K562 treated with DMSO at 1 percent for 48 hours (cell line): ENCODE results near the gene RPL41. TPM values are rescaled to one million over a fixed set of nuclear protein-coding genes. Genes with fewer than 3 reads are reported as not detected.

Experiments used
- total RNA-seq: library from RNA; unstranded; fragments of 300-600 nt; gene quantifications from 2 replicates; pipeline ENCODE4 v1.2.3, GENCODE V29; 2022; ENCODE audit warnings: low replicate concordance; ENCODE audit errors: extremely low read depth

RPL41 gene
- total RNA-seq: 6,813 TPM in 1 of 2 replicates, not detected in the other

DNA sequence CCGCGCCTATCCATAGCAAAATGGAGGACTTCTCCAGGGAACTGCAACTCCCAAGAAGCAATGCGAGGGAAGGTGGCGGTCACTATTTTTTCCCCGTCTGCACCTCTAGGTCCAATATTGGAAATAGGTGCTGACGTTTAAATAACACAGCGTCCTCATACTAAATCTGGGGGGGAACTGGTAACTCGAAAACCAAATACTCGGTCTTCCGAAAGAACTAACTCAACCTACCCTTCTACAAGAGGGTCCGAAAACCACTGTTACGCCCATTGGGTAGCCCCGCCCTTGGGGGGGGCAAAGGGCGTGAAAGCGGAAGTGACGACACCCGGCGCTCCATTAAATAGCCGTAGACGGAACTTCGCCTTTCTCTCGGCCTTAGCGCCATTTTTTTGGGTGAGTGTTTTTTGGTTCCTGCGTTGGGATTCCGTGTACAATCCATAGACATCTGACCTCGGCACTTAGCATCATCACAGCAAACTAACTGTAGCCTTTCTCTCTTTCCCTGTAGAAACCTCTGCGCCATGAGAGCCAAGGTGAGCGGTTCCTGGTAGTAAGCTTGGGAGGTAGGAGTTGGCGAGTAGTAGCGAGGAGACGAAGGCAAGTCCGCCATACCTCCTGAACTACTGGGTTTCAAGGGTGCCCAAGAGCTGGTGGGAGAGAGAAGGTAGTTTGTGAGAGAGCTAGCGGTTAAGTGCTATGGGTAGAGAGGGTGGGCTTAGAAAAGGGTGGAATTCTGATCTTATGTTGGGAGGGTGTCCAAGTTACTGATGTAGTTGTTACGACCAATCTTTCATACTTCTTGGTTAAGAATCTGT, at the start of gene RPL41:
RPL41 (plus strand) TSS at position 367 of the 815 bp plus-strand sequence.

GRCh38 chr12:56079723-56080555, 36.5 kb upstream of the RPL41 start, which contains the start of gene ERBB3:
ERBB3 (plus strand) TSS chr12:56080165; CDS start chr12:56080301, 136 bp downstream.

DNA sequence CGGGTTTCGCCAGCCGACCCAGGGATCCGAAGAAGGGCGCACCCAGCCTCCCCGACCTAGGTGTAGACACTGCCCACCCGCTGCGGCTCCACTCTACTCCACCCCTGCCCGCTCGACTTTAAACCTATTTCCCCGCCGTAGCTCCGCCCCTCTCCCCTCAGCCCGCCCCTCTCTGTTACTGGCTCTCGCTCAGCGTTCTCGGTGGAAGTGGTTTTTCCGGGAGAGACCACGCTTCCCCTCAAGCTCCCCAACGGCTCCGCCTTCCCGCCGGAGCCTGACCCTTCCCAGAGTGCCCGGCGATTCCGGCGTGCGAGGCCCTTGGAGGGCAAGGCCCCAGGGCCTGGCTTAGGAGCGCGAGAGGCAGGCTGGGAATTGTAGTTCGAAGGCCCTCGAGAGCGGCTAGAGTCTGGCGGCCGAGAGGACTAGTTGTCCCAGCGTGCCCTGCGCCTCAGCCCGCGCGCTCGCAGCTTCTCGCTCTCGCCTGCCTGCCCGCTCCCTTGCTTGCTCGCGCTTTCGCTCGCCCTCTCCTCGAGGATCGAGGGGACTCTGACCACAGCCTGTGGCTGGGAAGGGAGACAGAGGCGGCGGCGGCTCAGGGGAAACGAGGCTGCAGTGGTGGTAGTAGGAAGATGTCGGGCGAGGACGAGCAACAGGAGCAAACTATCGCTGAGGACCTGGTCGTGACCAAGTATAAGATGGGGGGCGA, 12.2 kb upstream of the RPL41 start, which contains the start of gene PA2G4:
PA2G4 (plus strand) TSS at position 451 of the 706 bp plus-strand sequence; CDS start at position 630, 179 bp downstream.

DNA sequence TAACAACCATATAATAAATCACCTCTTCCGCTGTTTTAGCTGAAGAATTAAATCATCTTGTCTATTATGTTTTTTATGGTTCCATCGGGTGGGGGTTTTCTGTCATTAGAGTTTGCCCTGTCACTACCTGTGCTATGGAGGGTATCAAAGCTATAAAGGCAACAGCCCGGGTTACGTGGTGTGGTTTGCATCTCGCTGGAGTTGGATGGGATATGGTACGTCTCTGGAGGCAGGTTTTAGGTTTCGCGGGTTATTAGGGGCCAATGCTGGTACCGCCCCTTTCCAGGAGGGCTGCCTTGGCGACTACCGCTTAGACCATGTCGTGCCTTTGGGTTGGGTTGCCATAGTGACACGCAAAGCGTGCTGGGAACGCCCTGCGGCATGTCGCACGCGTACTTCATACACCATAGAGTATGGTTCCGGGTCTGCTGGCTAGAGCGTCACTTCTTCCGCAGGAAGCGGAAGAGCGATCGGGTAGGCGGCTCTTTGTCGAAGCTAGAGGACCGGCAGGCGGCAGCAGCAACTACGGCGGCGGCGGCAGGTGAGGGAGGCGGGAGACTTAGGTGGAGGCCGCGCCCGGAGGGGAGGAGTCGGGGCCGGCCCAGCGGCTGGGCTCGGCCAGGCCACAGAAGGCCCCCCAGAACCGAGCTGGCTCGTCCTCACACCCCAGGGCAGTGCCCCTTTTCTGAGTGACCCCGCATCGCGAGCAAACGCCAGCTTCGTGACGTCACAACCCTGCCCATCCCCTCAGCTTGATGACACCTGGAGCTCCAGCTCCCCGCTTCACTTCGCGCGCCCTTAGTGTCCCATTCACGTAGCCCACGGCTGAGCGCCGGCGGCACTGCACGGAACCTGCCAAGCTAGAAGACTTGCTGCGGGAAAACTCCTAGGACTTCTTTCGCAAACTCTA, 1.6 kb downstream of the RPL41 start, which contains the start of gene ZC3H10:
ZC3H10 (plus strand) TSS at position 489 of the 910 bp plus-strand sequence. CDS start 2,297 bp downstream, outside the sequence.

DNA sequence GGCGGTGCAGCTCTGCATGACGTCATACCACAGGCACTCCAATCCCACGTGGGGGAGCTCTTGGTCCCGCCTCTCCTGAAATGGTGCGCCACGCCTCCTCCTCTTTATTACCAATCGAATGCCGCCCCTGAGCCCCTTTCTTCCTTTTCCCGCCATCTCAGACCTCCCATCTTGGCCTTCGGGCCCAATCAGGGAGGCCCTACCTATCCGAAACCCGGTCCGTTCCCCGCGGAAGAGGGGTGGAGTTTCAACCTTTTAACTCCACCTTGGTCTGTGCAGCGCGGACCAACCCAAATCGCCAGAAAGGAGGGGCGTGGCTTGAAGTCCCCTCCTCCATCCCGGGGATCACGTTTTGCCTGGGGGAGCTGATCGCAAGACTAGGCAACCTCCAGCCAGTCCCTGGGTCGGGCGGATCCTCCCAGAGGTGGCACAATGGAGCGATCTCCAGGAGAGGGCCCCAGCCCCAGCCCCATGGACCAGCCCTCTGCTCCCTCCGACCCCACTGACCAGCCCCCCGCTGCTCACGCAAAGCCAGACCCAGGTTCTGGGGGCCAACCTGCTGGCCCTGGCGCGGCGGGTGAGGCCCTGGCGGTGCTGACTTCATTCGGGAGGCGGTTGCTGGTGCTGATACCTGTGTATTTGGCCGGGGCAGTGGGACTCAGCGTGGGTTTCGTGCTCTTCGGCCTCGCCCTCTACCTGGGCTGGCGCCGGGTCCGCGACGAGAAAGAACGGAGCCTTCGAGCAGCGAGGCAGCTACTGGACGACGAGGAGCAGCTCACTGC, 11.6 kb downstream of the RPL41 start, which contains the start of gene ESYT1:
ESYT1 (plus strand) TSS at position 380 of the 782 bp plus-strand sequence; CDS start at position 433, 53 bp downstream.

GRCh38 chr12:56152132-56152755, 35.8 kb downstream of the RPL41 start, which contains the start of gene MYL6B:
MYL6B (plus strand) TSS chr12:56152587; CDS start chr12:56153919, 1,332 bp downstream.

GRCh38 chr12:56158029-56158925, 41.8 kb downstream of the RPL41 start, which contains the start of gene MYL6:
MYL6 (plus strand) TSS chr12:56158359; CDS start chr12:56158402, 43 bp downstream.

Other genes with a start within 250 kb of the RPL41 start
- gene PYM1, start 188.7 kb upstream of the RPL41 start, total RNA-seq: not detected in 2 replicates
- not detected in 2 replicates for gene DGKA, start 185.5 kb upstream of the RPL41 start, total RNA-seq
- not detected in 2 replicates for gene PMEL, start 150.6 kb upstream of the RPL41 start, total RNA-seq
- not detected in 2 replicates for gene CDK2, start 149.8 kb upstream of the RPL41 start, total RNA-seq
- not detected in 2 replicates for gene RAB5B, start 142.6 kb upstream of the RPL41 start, total RNA-seq
- not detected in 2 replicates for gene SUOX, start 119.4 kb upstream of the RPL41 start, total RNA-seq
- gene IKZF4, start 95.6 kb upstream of the RPL41 start, total RNA-seq: not detected in 2 replicates
- gene RPS26, start 74.7 kb upstream of the RPL41 start, total RNA-seq: not detected in 2 replicates
- not detected in 2 replicates for gene ERBB3, start 36.5 kb upstream of the RPL41 start, total RNA-seq
- gene PA2G4, start 12.1 kb upstream of the RPL41 start, total RNA-seq: not detected in 2 replicates
- not detected in 2 replicates for gene ZC3H10, start 1.6 kb downstream of the RPL41 start, total RNA-seq
- 641 TPM in 1 of 2 replicates, not detected in the other for gene ESYT1, start 11.6 kb downstream of the RPL41 start, total RNA-seq
- gene MYL6B, start 36.0 kb downstream of the RPL41 start, total RNA-seq: not detected in 2 replicates
- 1,727 TPM in 1 of 2 replicates, not detected in the other for gene MYL6, start 41.7 kb downstream of the RPL41 start, total RNA-seq
- not detected in 2 replicates for gene SMARCC2, start 72.8 kb downstream of the RPL41 start, total RNA-seq
- gene RNF41, start 105.3 kb downstream of the RPL41 start, total RNA-seq: not detected in 2 replicates
- not detected in 2 replicates for gene NABP2, start 107.7 kb downstream of the RPL41 start, total RNA-seq
- gene SLC39A5, start 113.4 kb downstream of the RPL41 start, total RNA-seq: not detected in 2 replicates
- not detected in 2 replicates for gene ANKRD52, start 141.8 kb downstream of the RPL41 start, total RNA-seq
- not detected in 2 replicates for gene COQ10A, start 150.3 kb downstream of the RPL41 start, total RNA-seq
- gene CS, start 183.7 kb downstream of the RPL41 start, total RNA-seq: 326 TPM in 1 of 2 replicates, not detected in the other
- gene CNPY2, start 199.4 kb downstream of the RPL41 start, total RNA-seq: not detected in 2 replicates
- not detected in 2 replicates for gene PAN2, start 217.4 kb downstream of the RPL41 start, total RNA-seq
- not detected in 2 replicates for gene IL23A, start 222.3 kb downstream of the RPL41 start, total RNA-seq
- gene STAT2, start 243.5 kb downstream of the RPL41 start, total RNA-seq: not detected in 2 replicates
- gene APOF, start 246.2 kb downstream of the RPL41 start, total RNA-seq: not detected in 2 replicates